GM19238 (cell line): ENCODE measurements around the gene OR9G1.
"Not testable (repeated sequence)": the region's sequence is repeated elsewhere in the genome, so short reads cannot be mapped to it uniquely, and the experiment has no call there.

Source experiments
- DNase-seq: peaks from one replicate; pipeline ENCODE4 v3.0.0; 2011; ENCODE audit warnings: low spot score; ENCODE audit not compliant: insufficient read length

The OR9G1 gene, protein sequence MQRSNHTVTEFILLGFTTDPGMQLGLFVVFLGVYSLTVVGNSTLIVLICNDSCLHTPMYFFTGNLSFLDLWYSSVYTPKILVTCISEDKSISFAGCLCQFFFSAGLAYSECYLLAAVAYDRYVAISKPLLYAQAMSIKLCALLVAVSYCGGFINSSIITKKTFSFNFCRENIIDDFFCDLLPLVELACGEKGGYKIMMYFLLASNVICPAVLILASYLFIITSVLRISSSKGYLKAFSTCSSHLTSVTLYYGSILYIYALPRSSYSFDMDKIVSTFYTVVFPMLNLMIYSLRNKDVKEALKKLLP

DNA sequence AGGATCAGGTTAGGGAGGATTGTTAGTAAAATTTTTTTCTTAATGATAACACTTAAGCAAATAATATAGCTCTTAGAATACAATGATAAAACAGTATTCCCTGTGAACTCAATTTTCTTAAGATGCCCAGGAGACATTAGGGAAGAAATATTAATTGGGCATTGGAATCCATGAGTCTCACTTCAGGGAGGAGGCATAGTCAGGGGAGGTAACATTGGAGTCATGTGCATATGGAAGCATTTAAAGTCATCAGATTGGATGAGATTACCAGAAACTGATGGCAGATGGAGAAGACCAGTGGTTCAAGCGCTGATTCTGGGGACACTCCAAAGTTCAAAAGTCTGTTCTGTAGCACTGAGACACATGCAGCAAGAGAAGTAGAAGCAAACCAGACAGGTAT, at the start of gene OR9G1:
Gene OR9G1 (plus strand): TSS at position 301 of the 400 bp plus-strand sequence. CDS start 1,293 bp downstream, outside the sequence.
- DNase-seq: no peak

DNA sequence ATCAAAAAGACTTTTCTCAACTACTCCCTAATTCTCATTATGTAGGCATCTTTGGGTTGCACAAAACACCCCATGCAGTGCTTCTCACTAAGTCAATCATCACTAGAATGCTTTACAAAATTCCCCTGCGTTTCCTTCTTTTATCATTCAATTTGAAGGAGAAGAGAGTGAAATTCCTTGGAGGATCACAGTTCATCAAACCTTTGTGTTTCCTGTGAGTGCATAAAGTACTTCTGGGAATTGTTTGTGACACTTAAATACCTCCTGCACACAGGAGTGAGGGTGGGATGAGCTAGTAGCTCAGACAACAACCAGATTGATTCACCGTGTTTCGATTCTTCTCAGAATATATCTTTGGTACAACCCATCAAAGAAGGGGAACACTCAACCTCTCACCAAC, 39.1 kb upstream of the OR9G1 start:
- no peak for DNase-seq

DNA sequence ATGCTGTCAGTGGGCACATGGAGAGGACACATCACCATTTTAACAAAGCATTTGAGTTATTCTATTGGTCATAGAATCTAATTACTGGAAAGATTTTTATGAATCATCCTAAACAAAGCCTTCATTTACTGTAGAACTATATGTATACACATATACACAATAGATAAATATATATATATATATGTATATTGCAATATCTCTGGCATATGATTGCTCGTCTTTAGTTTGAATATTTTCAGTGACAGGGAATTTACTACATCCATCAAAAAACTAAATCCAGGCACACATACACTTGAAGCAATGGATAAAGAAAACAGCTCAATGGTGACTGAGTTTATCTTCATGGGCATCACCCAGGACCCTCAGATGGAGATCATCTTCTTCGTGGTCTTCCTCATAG, 35.5 kb upstream of the OR9G1 start, which contains the start of gene OR5AR1:
Gene OR5AR1 (plus strand): TSS at position 301 of the 400 bp plus-strand sequence. CDS start 0 bp downstream, at position 301.
- no peak for DNase-seq

DNA sequence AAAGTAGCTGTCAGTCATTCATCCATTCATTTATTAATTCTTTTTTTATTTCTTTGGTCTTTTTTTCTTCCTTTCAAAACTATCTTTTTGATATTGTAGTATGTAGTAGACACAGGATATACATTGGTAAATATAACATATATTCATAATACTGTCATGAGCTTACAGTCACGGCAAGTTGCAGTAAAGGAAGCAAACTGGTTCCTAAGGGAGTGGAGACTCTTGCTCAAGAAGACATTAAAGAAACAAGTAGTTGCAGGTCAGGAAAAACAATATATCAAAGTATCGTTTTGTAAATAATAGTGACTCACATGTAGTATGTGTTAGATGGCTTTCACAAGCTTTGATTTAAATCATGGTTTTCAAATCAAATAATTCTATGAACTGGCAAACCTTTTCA, 27.9 kb upstream of the OR9G1 start:
- no peak for DNase-seq

GRCh38 chr11:56688554-56689100, 10.3 kb upstream of the OR9G1 start:
- DNase-seq: no peak

- not testable (repeated sequence) for DNase-seq
Measured at GRCh38 chr11:56691179-56691578, 7.7 kb upstream of the OR9G1 start.

GRCh38 chr11:56693428-56693827, 5.5 kb upstream of the OR9G1 start:
- DNase-seq: no peak

DNA sequence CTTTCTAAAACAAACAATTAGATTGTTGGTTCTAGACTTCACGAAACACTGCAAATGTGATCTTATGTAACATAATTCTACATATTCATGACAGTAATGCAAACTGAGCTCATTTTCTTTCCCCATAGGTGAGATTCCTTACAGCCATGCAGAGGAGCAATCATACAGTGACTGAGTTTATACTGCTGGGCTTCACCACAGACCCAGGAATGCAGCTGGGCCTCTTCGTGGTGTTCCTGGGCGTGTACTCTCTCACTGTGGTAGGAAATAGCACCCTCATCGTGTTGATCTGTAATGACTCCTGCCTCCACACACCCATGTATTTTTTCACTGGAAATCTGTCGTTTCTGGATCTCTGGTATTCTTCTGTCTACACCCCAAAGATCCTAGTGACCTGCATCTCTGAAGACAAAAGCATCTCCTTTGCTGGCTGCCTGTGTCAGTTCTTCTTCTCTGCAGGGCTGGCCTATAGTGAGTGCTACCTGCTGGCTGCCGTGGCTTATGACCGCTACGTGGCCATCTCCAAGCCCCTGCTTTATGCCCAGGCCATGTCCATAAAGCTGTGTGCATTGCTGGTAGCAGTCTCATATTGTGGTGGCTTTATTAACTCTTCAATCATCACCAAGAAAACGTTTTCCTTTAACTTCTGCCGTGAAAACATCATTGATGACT, 1.5 kb downstream of the OR9G1 start:
- DNase-seq: no peak

DNA sequence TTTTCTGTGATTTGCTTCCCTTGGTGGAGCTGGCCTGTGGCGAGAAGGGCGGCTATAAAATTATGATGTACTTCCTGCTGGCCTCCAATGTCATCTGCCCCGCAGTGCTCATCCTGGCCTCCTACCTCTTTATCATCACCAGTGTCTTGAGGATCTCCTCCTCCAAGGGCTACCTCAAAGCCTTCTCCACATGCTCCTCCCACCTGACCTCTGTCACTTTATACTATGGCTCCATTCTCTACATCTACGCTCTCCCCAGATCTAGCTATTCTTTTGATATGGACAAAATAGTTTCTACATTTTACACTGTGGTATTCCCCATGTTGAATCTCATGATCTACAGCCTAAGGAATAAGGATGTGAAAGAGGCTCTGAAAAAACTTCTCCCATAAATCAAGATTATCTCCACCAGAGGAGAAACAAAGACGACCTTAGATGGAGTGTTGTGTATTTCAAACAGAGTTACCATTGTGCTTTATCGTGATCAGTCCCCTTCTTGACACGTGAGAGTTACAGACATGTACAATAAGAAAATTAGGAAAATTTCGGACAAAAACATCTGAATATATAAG, 2.1 kb downstream of the OR9G1 start:
- no peak for DNase-seq

DNA sequence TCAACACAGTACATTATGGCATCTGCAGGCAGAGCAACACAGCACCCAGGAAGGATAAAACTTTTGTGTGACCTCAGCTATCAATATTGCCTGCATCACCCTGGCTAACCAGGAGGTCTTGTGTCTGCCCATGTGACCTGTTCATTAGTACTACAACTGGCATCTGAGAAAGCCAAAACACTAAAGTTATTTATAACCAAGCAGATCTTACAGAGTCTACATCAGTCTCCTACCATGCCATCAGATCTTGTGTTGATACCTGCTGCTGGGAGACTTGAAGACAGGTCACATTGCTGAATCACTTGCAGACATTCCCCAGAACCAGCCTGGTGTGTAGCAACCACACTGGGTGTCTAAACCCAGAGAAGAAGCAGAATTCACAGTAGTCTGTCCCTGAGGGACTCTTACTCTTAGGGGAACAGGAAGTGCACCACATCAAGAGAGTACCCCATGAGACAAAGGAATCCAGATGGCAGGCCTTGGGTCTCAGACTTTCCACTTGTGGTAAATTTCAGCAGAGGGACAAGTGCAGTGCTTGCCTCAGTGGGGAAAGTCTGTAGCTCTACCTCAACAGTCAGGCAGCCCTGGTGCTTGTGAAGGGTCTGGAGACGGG, 7.0 kb downstream of the OR9G1 start:
- no peak for DNase-seq

DNA sequence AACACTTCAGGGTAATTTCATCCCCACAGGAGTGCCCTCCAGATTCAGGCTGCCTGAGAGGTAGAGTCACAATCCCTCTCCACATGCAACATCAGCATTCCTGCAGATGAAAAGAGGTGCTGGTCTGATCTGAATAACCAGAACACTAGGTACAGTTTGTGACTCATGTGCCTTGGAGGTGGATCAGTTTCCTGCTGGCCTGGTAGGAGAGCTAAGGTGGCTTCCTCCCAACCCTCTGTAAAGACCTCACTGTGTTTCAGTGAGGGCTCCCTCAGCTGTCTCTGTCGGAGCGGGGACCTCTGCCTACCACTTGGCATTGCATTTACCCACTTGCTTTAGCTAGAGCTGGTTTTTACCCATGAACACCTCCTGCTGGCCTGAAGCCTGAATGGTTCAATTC, 7.6 kb downstream of the OR9G1 start:
- DNase-seq: no peak

GRCh38 chr11:56714206-56714605, 15.3 kb downstream of the OR9G1 start:
- DNase-seq: no peak

DNA sequence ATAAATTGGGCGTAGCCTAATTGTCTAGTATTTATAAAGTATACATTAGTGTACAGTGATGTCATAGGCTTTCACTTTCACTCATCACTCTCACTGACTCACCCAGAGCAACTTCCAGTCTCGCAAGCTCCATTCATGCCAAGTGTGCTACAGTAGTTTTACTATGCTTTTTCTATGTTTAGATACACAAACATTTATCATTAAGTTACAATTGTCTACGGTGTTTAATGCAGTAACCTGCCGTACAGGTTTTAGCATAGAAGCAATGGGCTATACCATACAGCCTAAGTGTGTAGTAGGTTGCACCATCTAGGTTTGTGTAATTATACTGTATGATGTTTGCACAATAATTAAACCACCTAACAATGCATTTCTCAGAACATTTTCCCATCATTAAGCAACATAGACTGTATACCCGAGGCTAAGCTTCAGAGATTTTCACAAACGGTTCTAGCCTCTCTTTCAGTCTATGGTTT, 17.5 kb downstream of the OR9G1 start:
- DNase-seq: no peak

DNA sequence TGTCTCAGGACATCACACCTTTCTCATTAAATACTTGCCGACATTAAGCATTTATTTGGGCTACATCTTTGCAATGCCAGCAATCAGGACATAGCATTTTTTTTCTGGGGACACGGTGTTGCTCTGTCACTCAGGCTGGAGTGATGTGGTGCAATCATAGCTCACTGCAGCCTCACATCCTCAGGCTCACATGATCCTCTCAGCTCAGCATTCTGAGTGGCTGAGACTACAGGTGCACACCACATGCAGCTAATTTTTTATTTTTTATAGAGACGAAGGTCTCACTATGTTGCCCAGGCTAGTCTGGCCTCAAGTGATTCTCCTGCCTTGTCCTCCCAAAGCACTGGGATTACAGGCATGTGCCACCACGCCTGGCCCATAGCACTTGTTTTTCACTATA, 21.6 kb downstream of the OR9G1 start:
- DNase-seq: no peak

- no peak for DNase-seq
Measured at GRCh38 chr11:56740107-56740506, 41.2 kb downstream of the OR9G1 start.

DNA sequence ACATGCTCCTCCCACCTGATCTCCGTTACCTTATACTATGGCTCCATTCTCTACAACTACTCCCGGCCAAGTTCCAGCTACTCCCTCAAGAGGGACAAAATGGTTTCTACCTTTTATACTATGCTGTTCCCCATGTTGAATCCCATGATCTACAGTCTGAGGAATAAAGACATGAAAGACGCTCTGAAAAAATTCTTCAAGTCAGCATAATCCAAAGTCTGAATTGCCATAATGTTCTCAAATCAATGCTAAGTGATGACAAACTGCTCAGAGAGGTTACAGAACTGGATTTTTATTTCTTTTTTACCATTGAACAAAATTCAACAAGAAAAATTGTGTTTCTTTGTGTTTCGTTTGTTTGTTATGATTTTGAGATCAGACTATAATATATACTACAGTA, 42.0 kb downstream of the OR9G1 start:
- no peak for DNase-seq

GRCh38 chr11:56748597-56748996, 49.7 kb downstream of the OR9G1 start, which contains the start of gene OR9G4:
TSS of gene OR9G4 (minus strand) at chr11:56748697. CDS start at chr11:56743766, 4,931 bp downstream.
- no peak for DNase-seq

DNA sequence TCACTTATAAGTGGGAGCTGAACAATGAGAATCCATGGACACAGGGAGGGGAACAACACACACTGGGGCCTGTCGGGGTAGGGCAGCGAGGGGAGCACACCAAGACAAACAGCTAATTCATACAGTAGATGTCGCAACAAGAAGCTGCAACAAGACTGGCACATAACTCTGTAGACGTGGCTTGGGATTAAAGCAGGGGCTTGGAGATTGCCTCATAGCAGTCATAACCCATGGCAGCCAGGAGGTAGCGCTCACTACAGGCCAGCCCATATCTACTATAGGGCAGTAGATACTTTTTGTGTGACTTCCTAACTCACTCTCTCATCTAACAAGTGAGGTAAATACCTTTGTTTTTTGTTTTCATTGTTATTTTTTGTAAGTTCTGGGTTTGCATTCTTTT, 51.3 kb downstream of the OR9G1 start:
- DNase-seq: no peak

GRCh38 chr11:56751480-56751879, 52.6 kb downstream of the OR9G1 start:
- no peak for DNase-seq
